NCI-H82 treated with DMSO at 0.1 percent for 48 hours (cell line): ENCODE data around the gene SPEF2.

ENCODE experiments used
- DNase-seq: peaks from one replicate; lab custom pipeline; 2025; ENCODE audit not compliant: unreplicated experiment; lab: John Stamatoyannopoulos, UW

SPEF2 gene

GRCh38 chr5:35698047-35698808 is 80.6 kb downstream of the SPEF2 start:
- DNase-seq = no peak

- DNase-seq = no peak
Measured at GRCh38 chr5:35707659-35708058, 90.0 kb downstream of the SPEF2 start.

GRCh38 chr5:35709688-35710087 is 92.0 kb downstream of the SPEF2 start:
- DNase-seq = no peak

- DNase-seq = no peak
Measured at GRCh38 chr5:35717718-35718117, 100.1 kb downstream of the SPEF2 start.

- DNase-seq = no peak
Measured at GRCh38 chr5:35735718-35736117, 118.1 kb downstream of the SPEF2 start.

GRCh38 chr5:35736280-35736679 is 118.6 kb downstream of the SPEF2 start:
- DNase-seq = no peak

GRCh38 chr5:35741126-35741716 is 123.6 kb downstream of the SPEF2 start:
- no peak for DNase-seq

- no peak for DNase-seq
Measured at GRCh38 chr5:35741971-35742370, 124.3 kb downstream of the SPEF2 start.

- no peak for DNase-seq
Measured at GRCh38 chr5:35743644-35744043, 126.0 kb downstream of the SPEF2 start.

GRCh38 chr5:35745193-35745592 is 127.5 kb downstream of the SPEF2 start:
- no peak for DNase-seq

GRCh38 chr5:35745660-35746059 is 128.0 kb downstream of the SPEF2 start:
- DNase-seq = no peak

- no peak for DNase-seq
Measured at GRCh38 chr5:35752012-35752411, 134.3 kb downstream of the SPEF2 start.

GRCh38 chr5:35753500-35753899 is 135.8 kb downstream of the SPEF2 start:
- DNase-seq = no peak

- DNase-seq = no peak
Measured at GRCh38 chr5:35754481-35754880, 136.8 kb downstream of the SPEF2 start.

- no peak for DNase-seq
Measured at GRCh38 chr5:35755966-35756365, 138.3 kb downstream of the SPEF2 start.

- DNase-seq = no peak
Measured at GRCh38 chr5:35758151-35758724, 140.6 kb downstream of the SPEF2 start.

- DNase-seq = no peak
Measured at GRCh38 chr5:35761541-35761940, 143.9 kb downstream of the SPEF2 start.

GRCh38 chr5:35762368-35762767 is 144.7 kb downstream of the SPEF2 start:
- DNase-seq = no peak

GRCh38 chr5:35765921-35766320 is 148.3 kb downstream of the SPEF2 start:
- DNase-seq = no peak

- no peak for DNase-seq
Measured at GRCh38 chr5:35771300-35771699, 153.6 kb downstream of the SPEF2 start.

GRCh38 chr5:35771839-35772238 is 154.2 kb downstream of the SPEF2 start:
- no peak for DNase-seq

- DNase-seq = no peak
Measured at GRCh38 chr5:35773967-35774366, 156.3 kb downstream of the SPEF2 start.
